Measurements from ENCODE around the gene GALNT7. TPM values are rescaled to one million over a fixed set of nuclear protein-coding genes. Genes with fewer than 3 reads are reported as not detected.

The GALNT7 gene
- polyA plus RNA-seq, 1 of the 3 experiments (the other 2 are of a cell fraction): 14.8 TPM

DNA sequence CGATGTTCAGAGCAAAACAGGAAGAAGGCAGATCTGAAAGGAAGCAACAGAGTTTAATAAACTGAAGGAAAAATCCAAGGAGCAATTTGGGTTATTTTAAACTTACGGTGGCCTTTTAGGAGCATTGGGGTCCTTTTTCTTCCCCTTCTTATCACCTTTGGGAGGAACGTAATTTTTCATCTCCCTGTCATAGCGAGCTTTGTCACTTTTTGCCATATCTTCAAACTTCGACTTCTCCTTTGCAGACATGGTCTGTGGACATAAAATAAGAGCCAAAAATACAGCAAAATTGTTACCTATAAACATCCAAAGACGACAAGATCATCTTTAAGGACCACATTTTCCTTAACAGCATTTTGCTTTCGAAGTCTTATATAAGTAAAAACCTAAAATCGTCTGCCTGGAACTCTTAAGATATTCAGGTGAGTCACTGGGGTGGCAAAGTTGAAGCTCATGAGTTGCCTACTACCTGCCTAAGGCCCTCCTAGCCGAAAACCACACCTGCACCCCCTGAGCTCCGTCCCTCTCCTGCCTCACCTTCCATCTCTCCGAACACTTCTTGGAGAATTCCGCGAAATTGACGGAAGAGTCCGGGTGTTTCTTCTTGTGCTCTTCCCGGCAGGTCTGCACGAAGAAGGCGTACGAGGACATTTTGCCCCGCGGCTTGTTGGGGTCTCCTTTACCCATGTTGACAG lies 164.5 kb downstream of the GALNT7 start:
- Histone ChIP-seq H3K9ac (peak overlapping the region; percentile 100), H3K9me3 (no peaks in the 10 kb centered on the region), H3F3A (replicated peaks; ENCODE audit: insufficient read depth) (peaks cover 46% of the 10 kb centered on the region), H4K20me1 (ENCODE audit: insufficient read depth) (peaks cover 25% of the 10 kb centered on the region), H3K4me2 (peak overlapping the region; percentile 90), H3K4me3 (ENCODE audit: low read depth in 2 of 2, low read length in 1 of 2) (peak overlapping the region; percentile 90 to 99), H3K27ac (ENCODE audit: low read depth in 2 of 2, low read length in 1 of 2) (peak overlapping the region; percentile 96 to 98), H3K4me1 (ENCODE audit: control insufficient read depth in 1 of 2, insufficient read depth in 2 of 2, low read depth in 1 of 2, low read length in 1 of 2) (peaks cover 19 to 24% of the 10 kb centered on the region in 2 experiments), H3K27me3 (ENCODE audit: insufficient read depth) (no peaks in the 10 kb centered on the region), H3K36me3 (replicated peaks in 1 of 2; ENCODE audit: control insufficient read depth in 1 of 2, insufficient read depth in 2 of 2, low read length in 1 of 2) (peaks cover 37 to 47% of the 10 kb centered on the region in 2 experiments), H3K9me2 (no peaks in the 10 kb centered on the region), H2AFZ (ENCODE audit: low read depth) (no peak overlapping the region), H3K79me2 (ENCODE audit: insufficient read depth) (peaks cover 60% of the 10 kb centered on the region)
- ChIA-PET POLR2A (interaction anchor here (0.8 to 5.7 kb wide), 5 partner anchors 34 to 803 kb away, joined by 3 to 69 read pairs (median 11); partner anchors contain the start of gene SAP30), CTCF (interaction anchor here (0.9 to 5.4 kb wide), 8 partner anchors 15 to 320 kb away, joined by 3 to 37 read pairs (median 5); no protein-coding TSS in a partner anchor)
- 2% methylated on average over 21 of the region's 21 CpGs for WGBS (ENCODE audit: low lambda C conversion rate)
- TF ChIP-seq ELF1 (IDR thresholded peaks at IDR 0.05) (no peak), GABPA (IDR thresholded peaks at IDR 0.05; ENCODE audit: low read depth) (no peak), GATA2 (CRISPR knock-in tag; IDR thresholded peaks at IDR 0.05) (no peak), TEAD4 (IDR thresholded peaks at IDR 0.05; ENCODE audit: borderline replicate concordance, insufficient read depth) (no peak; the same call in 1 of the 2 replicates), FOXJ3 (CRISPR knock-in tag; IDR thresholded peaks at IDR 0.05) (no peak), CHD2 (IDR thresholded peaks at IDR 0.05; ENCODE audit: low read length, partially characterized antibody) (no peak), TCF12 (IDR thresholded peaks at IDR 0.05) (no peak), RAD21 (IDR thresholded peaks at IDR 0.05; ENCODE audit: low read length) (no peak), NRF1 (IDR thresholded peaks at IDR 0.05; ENCODE audit: low read depth, low read length) (no peak), JUND (IDR thresholded peaks at IDR 0.05) (no peak), RXRA (IDR thresholded peaks at IDR 0.05; ENCODE audit: borderline replicate concordance, low read depth) (no peak), RCOR1 (IDR thresholded peaks at IDR 0.05; ENCODE audit: low read length) (no peak), EP300 (IDR thresholded peaks at IDR 0.05; ENCODE audit: borderline replicate concordance in 1 of 2, low read depth in 1 of 2, low read length in 1 of 2) (no peak), FOXM1 (IDR thresholded peaks at IDR 0.05; ENCODE audit: low read depth) (no peak), POLR2AphosphoS5 (IDR thresholded peaks at IDR 0.05; ENCODE audit: low read depth, low read length) (no peak; the same call in 1 of the 2 replicates), MXI1 (IDR thresholded peaks at IDR 0.05; ENCODE audit: low read depth, low read length) (no peak)
- TF ChIP-seq, protein P1, sequence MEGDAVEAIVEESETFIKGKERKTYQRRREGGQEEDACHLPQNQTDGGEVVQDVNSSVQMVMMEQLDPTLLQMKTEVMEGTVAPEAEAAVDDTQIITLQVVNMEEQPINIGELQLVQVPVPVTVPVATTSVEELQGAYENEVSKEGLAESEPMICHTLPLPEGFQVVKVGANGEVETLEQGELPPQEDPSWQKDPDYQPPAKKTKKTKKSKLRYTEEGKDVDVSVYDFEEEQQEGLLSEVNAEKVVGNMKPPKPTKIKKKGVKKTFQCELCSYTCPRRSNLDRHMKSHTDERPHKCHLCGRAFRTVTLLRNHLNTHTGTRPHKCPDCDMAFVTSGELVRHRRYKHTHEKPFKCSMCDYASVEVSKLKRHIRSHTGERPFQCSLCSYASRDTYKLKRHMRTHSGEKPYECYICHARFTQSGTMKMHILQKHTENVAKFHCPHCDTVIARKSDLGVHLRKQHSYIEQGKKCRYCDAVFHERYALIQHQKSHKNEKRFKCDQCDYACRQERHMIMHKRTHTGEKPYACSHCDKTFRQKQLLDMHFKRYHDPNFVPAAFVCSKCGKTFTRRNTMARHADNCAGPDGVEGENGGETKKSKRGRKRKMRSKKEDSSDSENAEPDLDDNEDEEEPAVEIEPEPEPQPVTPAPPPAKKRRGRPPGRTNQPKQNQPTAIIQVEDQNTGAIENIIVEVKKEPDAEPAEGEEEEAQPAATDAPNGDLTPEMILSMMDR (IDR thresholded peaks at IDR 0.05): no peak
- TF ChIP-seq, protein P2, sequence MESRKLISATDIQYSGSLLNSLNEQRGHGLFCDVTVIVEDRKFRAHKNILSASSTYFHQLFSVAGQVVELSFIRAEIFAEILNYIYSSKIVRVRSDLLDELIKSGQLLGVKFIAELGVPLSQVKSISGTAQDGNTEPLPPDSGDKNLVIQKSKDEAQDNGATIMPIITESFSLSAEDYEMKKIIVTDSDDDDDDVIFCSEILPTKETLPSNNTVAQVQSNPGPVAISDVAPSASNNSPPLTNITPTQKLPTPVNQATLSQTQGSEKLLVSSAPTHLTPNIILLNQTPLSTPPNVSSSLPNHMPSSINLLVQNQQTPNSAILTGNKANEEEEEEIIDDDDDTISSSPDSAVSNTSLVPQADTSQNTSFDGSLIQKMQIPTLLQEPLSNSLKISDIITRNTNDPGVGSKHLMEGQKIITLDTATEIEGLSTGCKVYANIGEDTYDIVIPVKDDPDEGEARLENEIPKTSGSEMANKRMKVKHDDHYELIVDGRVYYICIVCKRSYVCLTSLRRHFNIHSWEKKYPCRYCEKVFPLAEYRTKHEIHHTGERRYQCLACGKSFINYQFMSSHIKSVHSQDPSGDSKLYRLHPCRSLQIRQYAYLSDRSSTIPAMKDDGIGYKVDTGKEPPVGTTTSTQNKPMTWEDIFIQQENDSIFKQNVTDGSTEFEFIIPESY (IDR thresholded peaks at IDR 0.05; ENCODE audit: borderline replicate concordance, low read depth): no peak
- TF ChIP-seq, protein P3, sequence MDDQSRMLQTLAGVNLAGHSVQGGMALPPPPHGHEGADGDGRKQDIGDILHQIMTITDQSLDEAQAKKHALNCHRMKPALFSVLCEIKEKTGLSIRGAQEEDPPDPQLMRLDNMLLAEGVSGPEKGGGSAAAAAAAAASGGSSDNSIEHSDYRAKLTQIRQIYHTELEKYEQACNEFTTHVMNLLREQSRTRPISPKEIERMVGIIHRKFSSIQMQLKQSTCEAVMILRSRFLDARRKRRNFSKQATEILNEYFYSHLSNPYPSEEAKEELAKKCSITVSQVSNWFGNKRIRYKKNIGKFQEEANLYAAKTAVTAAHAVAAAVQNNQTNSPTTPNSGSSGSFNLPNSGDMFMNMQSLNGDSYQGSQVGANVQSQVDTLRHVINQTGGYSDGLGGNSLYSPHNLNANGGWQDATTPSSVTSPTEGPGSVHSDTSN (IDR thresholded peaks at IDR 0.05): no peak
- TF ChIP-seq, protein P4, sequence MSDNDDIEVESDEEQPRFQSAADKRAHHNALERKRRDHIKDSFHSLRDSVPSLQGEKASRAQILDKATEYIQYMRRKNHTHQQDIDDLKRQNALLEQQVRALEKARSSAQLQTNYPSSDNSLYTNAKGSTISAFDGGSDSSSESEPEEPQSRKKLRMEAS (IDR thresholded peaks at IDR 0.05; ENCODE audit: low read depth): no peak
- no peak for DNase-seq
